Measurements from ENCODE around the gene PIGP. TPM values are rescaled to one million over a fixed set of nuclear protein-coding genes. Genes with fewer than 3 reads are reported as not detected.

Gene PIGP
- total and polyA plus RNA-seq, 2 donors (not counting 3 experiments of a cell fraction or from before 2014, with no cell fraction given), result 11.4 to 18.9 TPM

GRCh38 chr21:37118187-37118826, 45.4 kb upstream of the PIGP start:
- H3K4me2 ChIP-seq (ENCODE audit: insufficient read depth, low read length), result no peak overlapping the region
- H3K9me3 ChIP-seq (replicated peaks; ENCODE audit: control insufficient read depth, insufficient read depth, low read length), result no peaks in the 10 kb centered on the region
- H3K9ac ChIP-seq (replicated peaks; ENCODE audit: extremely low read depth, insufficient read depth, low read length), result no peak overlapping the region
- no peak for TF ChIP-seq POLR2A (IDR thresholded peaks at IDR 0.05; ENCODE audit: low read depth, low read length)
- TF ChIP-seq POLR2AphosphoS5 (IDR thresholded peaks at IDR 0.05; ENCODE audit: insufficient read depth, low read depth, low read length), result no peak
- no peak for TF ChIP-seq MAX (IDR thresholded peaks at IDR 0.05; ENCODE audit: insufficient read depth, insufficient read length)
- no peak for TF ChIP-seq GATA2 (IDR thresholded peaks at IDR 0.05; ENCODE audit: insufficient read depth, insufficient read length, low read depth, low read length)
- TF ChIP-seq FOS (IDR thresholded peaks at IDR 0.05; ENCODE audit: borderline replicate concordance, insufficient read depth, low read length), result no peak
- TF ChIP-seq EZH2 (IDR thresholded peaks at IDR 0.05; ENCODE audit: borderline replicate concordance, low read depth, low read length, severe bottlenecking), result no peak
- TF ChIP-seq MYC (IDR thresholded peaks at IDR 0.05; ENCODE audit: low read depth, low read length), result no peak
- no peak for TF ChIP-seq CTCF (IDR thresholded peaks at IDR 0.05; ENCODE audit: extremely low read depth in 1 of 2, insufficient read depth in 1 of 2, low read depth in 1 of 2, low read length in 2 of 2)
- no peak for TF ChIP-seq JUN (IDR thresholded peaks at IDR 0.05; ENCODE audit: borderline replicate concordance, insufficient read depth, insufficient read length, low read depth)
- POLR2A ChIA-PET, result no interaction called here
- no peak for FAIRE-seq
- H3K9me1 ChIP-seq (replicated peaks; ENCODE audit: control insufficient read depth, extremely low read depth, insufficient read depth, low read length), result no peaks in the 10 kb centered on the region
- H2AFZ ChIP-seq (ENCODE audit: low read depth, low read length), result no peak overlapping the region
- no peaks in the 10 kb centered on the region for H3K27me3 ChIP-seq (ENCODE audit: control insufficient read depth in 2 of 2, insufficient read depth in 2 of 2, low read length in 2 of 2)
- H3K4me3 ChIP-seq (replicated peaks in 1 of 3; ENCODE audit: insufficient read depth in 1 of 3, low read depth in 1 of 3, low read length in 3 of 3), result no peak overlapping the region
- CTCF ChIA-PET, result no interaction called here
- intact Hi-C loops (cut with micrococcal nuclease) (no loop called here), dilution Hi-C loops (cut with MboI; ENCODE audit: extremely low pct_ligation_motif_present, low sequenced_read_pairs) (no loop called here)
- H3K27ac ChIP-seq (ENCODE audit: insufficient read depth, low read depth, low read length), result no peak overlapping the region
- DNase-seq (ENCODE audit: low read depth, low spot score), result no peak
- no peaks in the 10 kb centered on the region for H3K36me3 ChIP-seq (ENCODE audit: control insufficient read depth in 2 of 2, extremely low read depth in 1 of 2, insufficient read depth in 2 of 2, low read length in 2 of 2)
- no peaks in the 10 kb centered on the region for H4K20me1 ChIP-seq (replicated peaks; ENCODE audit: control insufficient read depth, extremely low read depth, insufficient read depth, low read length)
- no peaks in the 10 kb centered on the region for H3K4me1 ChIP-seq (ENCODE audit: control insufficient read depth, extremely low read depth, insufficient read depth, low read length)
- H3K79me2 ChIP-seq (ENCODE audit: control insufficient read depth, insufficient read depth, low read length), result no peaks in the 10 kb centered on the region
- BruUV-seq (replicated peaks), result no TSS peak

Data from endothelial cell of umbilical vein (primary cell).